Stimulated activated naive CD4-positive, alpha-beta T cell (primary cell): ENCODE measurements around the gene MTA1.

ENCODE experiments used
- DNase-seq, 6 experiments: peaks; one replicate each; lab custom pipeline; 2025; lab: John Stamatoyannopoulos, UW

Gene MTA1

GRCh38 chr14:105498430-105499255 lies 79.0 kb downstream of the MTA1 start:
- no peak for DNase-seq

- DNase-seq = no peak
Observed at GRCh38 chr14:105499256-105500035, 79.8 kb downstream of the MTA1 start.

- no peak for DNase-seq
Observed at GRCh38 chr14:105500036-105500725, 80.6 kb downstream of the MTA1 start.

- DNase-seq = no peak
Observed at GRCh38 chr14:105500726-105501101, 81.1 kb downstream of the MTA1 start.

DNA sequence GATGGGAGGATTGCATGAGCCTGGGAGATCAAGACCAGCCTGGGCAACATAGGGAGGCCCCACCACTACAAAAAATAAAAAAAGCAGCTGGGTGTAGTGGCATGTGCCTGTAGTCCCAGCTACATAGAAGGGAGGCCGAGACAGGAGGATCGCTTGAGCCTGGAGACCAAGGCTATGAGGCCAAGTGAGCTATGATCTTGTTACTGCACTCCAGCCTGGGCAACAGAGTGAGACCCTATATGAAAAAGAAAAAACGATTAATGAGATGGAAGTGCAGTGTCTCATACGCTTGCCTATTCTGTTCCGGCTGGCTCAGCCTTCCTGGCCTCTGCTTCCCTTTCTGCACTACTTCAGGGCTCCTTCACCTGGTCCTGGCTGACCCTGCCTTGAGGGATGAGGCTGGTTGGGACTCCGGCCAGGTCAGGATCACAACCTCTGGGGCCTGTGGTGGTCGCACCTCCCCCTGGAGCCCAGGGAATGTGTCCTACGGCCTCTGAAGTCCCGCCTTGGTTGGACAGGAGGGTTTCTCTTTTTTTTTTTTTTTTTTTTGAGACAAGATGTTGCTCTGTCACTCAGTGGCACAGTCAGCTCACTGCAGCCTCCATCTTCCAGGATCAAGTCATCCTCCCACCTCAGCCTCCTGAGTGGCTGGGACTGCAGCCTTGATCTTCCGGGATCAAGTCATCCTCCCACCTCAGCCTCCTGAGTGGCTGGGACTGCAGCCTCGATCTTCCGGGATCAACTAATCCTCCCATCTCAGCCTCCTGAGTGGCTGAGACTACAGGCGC lies 82.1 kb downstream of the MTA1 start:
- DNase-seq = no peak

GRCh38 chr14:105502446-105503295 lies 83.0 kb downstream of the MTA1 start:
- DNase-seq = no peak

DNA sequence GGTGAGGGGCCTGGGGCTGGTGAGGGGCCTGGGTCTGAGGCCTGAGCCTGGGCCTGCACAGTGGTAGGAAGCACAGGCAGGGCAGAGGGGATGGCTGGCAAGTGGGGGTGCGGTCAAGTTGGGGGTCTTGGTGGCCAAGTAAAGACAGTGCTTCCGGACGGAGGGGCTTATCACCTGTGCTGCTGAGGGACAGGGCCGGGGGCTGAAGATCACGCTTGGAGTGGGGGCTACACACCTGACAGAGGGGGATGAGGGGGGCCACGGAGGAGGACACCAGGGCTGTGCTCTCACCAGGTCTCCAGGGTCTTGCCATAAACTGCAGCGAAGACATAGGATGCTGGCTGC lies 83.6 kb downstream of the MTA1 start:
- no peak for DNase-seq

- no peak for DNase-seq
Observed at GRCh38 chr14:105503935-105504692, 84.5 kb downstream of the MTA1 start.

- DNase-seq = no peak
Observed at GRCh38 chr14:105505101-105505500, 85.5 kb downstream of the MTA1 start.

GRCh38 chr14:105507247-105507646 lies 87.6 kb downstream of the MTA1 start:
- no peak for DNase-seq

- no peak for DNase-seq
Observed at GRCh38 chr14:105508069-105508468, 88.4 kb downstream of the MTA1 start.

DNA sequence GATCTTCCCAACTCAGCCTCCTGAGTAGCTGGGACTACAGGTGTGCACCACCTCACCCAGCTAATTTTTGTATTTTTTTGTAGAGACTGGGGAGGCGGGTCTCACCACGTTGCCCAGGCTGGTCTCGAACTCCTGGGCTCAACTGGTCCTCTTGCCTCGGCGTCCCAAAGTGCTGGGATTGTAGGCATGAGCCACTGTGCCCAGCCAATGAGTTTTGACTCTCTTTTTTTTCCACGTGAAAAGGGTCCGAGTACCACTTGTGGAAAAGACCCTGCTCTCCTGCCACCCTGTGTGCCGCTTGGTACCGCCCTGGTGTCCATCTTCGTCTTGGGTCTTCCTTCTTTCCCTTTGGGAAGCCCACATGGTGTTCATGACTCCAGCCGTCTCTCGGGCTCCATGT lies 89.0 kb downstream of the MTA1 start:
- DNase-seq = no peak

DNA sequence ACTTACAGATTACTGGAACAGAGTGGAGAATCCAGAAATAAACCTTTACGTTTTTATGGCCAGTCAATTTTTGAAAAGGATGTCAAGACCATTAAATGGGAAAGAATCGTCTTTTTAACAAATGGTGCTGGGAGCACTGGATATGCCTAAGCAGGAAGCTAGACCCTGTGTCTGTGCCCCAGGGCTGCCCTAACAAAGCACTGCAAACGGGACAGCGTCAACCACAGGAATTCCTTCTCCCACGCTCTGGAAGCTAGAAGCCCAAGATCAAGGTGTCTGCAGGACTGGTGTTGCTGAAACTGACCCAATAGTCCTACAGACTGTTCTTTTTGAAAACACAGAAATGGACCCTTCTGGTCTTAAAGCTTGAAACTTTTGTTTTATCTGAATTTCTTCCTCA lies 97.5 kb downstream of the MTA1 start:
- no peak for DNase-seq

DNA sequence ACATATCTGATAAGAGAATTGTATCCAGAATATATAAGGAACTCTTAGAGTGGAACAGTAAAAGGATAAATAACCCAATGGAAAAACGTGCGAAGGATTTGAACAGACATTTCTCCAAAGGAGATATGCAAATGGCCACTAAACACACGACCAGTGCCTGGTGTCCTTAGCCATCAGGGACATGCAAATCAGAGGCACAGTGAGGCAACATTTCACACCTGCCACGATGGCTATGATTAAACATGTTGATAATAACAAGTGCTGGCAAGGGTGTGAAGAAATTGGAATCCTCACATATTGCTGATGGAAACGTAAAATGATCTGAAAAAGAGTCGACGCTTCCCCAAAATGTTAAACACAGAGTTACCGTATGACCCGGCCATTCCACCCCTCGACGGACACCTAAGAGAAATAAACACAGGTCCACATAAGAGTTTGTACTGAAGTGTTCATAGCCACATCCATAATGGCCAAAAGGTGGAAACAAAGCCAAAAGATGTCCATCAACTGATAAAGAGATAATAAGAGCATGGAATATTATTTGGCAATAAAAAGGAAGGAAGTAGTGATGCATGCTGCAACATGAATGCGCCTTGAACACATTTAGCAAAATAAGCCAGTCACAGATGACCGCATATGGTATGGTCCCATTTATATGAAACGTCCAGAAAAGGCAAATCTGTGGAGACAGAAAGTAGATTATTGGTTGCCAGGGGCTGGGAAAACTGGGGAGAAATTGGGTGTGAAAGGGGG lies 100.5 kb downstream of the MTA1 start:
- no peak for DNase-seq
